Ovary (tissue), 3 donors: ENCODE data around the gene OR52E2.

Experiments used
- CTCF ChIP-seq, 3 donors: fragments of 450-650 bp in 2 of 3; fragments of 200-600 bp in 1 of 3; IDR thresholded peaks; one replicate each; pipeline versions ENCODE4 v1.5.1 to v1.8.0; 2016 to 2022; ENCODE audit warnings: antibody characterized with exemption in 3 of 3, mild to moderate bottlenecking in 1 of 3
- POLR2A ChIP-seq: fragments of 450-650 bp; IDR thresholded peaks from one replicate; pipeline ENCODE4 v1.6.1; 2017; ENCODE audit warnings: antibody characterized with exemption, mild to moderate bottlenecking, moderate library complexity
- donor health status: DM: no; HTN: no; CAD: no.

GRCh38 chr11:5043380-5043779, 16.0 kb downstream of the OR52E2 start:
- TF ChIP-seq CTCF (IDR thresholded peaks at IDR 0.05) = no peak
- no peak for TF ChIP-seq POLR2A
